Testis (tissue), 3 donors: ENCODE measurements around the gene TOM1L2. TPM values are rescaled to one million over a fixed set of nuclear protein-coding genes. Genes with fewer than 3 reads are reported as not detected.
"Not testable (repeated sequence)": the region's sequence is repeated elsewhere in the genome, so short reads cannot be mapped to it uniquely, and the experiment has no call there.

Source experiments
- DNase-seq: peaks from one replicate; pipeline ENCODE4 v3.0.0-alpha.2; 2019
- H3K27ac ChIP-seq, 2 donors: fragments of 200-600 bp; sonication (generic); one replicate each; pipeline ENCODE4 v1.5.1; 2019
- H3K27me3 ChIP-seq: fragments of 200-600 bp; sonication (generic); one replicate; pipeline ENCODE4 v1.5.1; 2019
- H3K36me3 ChIP-seq: fragments of 200-600 bp; sonication (generic); one replicate; pipeline ENCODE4 v1.5.1; 2017; ENCODE audit warnings: low read depth; ENCODE audit errors: missing control alignments
- H3K4me1 ChIP-seq: fragments of 200-600 bp; sonication (generic); one replicate; pipeline ENCODE4 v1.5.1; 2019
- H3K4me3 ChIP-seq, 2 donors: fragments of 200-600 bp; sonication (generic); one replicate each; pipeline ENCODE4 v1.5.1; 2017 to 2019
- H3K9me3 ChIP-seq: fragments of 200-600 bp; sonication (generic); one replicate; pipeline ENCODE4 v1.5.1; 2017
- POLR2A ChIP-seq: fragments of 450-650 bp; IDR thresholded peaks from one replicate; pipeline ENCODE4 v1.6.1; 2017; ENCODE audit warnings: antibody characterized with exemption, mild to moderate bottlenecking, moderate library complexity
- WGBS, 2 donors: methylation state at CpG; one replicate each; pipeline ENCODE4 v1.1.5; 2018; 5-methylcytosine and 5-hydroxymethylcytosine counted together
- intact Hi-C: fragments of 100-400 bp; cut with DNase I; formaldehyde crosslinking; loops from one replicate; pipeline ENCODE4 v1.15.1; 2023; ENCODE audit warnings: low total_unique reads
- polyA plus RNA-seq: library from polyadenylated mRNA; stranded (reverse); fragments of 350-450 nt; fragmentation: Illumina TruSeq; extraction: RNeasy Lipid Tissue Mini Kit (QIAGEN cat#74804); gene quantifications from one replicate; pipeline ENCODE4 v1.2.3, GENCODE V29; 2014; ENCODE audit warnings: low read depth, low replicate concordance; ENCODE audit not compliant: insufficient read depth
- total RNA-seq, 2 donors: library from RNA; depleted of rRNA; stranded (reverse); fragments of >200 nt; gene quantifications; one replicate each; pipeline ENCODE4 v1.2.3, GENCODE V29; 2016
- TF ChIP-seq, protein P1 (sequence below), 3 experiments: fragments of 450-650 bp in 2 of 3; fragments of 200-600 bp in 1 of 3; sonication (generic) in 1 of 3; IDR thresholded peaks; one replicate each; pipeline ENCODE4 v1.5.1; 2016 to 2019; ENCODE audit warnings: antibody characterized with exemption in 3 of 3, mild to moderate bottlenecking in 2 of 3, moderate library complexity in 1 of 3

TOM1L2 gene
- total and polyA plus RNA-seq, 3 donors from 2014 or later: 92.4 to 221 (median 218) TPM

DNA sequence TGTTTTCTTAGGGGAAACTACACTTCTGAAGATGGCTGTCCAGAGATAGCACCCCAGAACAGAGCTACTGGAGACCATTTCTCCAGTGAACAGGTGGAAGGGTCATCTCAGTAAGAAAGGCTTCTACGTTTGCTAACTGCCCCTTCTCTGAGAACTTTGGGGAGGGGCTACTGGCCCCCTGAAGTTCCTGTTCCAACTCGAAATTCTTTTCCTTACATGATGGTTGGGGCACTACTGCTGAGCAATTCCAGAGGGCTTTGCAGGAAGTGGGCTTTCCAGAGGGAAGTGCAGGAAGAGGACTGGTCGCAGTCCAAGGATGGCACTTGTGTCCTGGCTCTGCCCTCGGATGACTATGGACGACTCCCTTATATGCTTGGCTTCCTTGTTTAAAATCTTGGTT is 31.2 kb downstream of the TOM1L2 start:
- DNase-seq: no peak
- H3K36me3 ChIP-seq: no peaks in the 10 kb centered on the region
- peak overlapping the region; percentile 76 to 79 for H3K27ac ChIP-seq
- H3K9me3 ChIP-seq: no peaks in the 10 kb centered on the region
- peaks cover 81% of the 10 kb centered on the region for H3K4me1 ChIP-seq
- no peak overlapping the region for H3K4me3 ChIP-seq
- intact Hi-C loops: no loop called here
- WGBS, 2 donors: 40 to 47% methylated on average over 5 of the region's 5 CpGs
- H3K27me3 ChIP-seq: no peaks in the 10 kb centered on the region
- TF ChIP-seq POLR2A: no peak
- TF ChIP-seq, protein P1, sequence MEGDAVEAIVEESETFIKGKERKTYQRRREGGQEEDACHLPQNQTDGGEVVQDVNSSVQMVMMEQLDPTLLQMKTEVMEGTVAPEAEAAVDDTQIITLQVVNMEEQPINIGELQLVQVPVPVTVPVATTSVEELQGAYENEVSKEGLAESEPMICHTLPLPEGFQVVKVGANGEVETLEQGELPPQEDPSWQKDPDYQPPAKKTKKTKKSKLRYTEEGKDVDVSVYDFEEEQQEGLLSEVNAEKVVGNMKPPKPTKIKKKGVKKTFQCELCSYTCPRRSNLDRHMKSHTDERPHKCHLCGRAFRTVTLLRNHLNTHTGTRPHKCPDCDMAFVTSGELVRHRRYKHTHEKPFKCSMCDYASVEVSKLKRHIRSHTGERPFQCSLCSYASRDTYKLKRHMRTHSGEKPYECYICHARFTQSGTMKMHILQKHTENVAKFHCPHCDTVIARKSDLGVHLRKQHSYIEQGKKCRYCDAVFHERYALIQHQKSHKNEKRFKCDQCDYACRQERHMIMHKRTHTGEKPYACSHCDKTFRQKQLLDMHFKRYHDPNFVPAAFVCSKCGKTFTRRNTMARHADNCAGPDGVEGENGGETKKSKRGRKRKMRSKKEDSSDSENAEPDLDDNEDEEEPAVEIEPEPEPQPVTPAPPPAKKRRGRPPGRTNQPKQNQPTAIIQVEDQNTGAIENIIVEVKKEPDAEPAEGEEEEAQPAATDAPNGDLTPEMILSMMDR (IDR thresholded peaks at IDR 0.05): no peak

DNA sequence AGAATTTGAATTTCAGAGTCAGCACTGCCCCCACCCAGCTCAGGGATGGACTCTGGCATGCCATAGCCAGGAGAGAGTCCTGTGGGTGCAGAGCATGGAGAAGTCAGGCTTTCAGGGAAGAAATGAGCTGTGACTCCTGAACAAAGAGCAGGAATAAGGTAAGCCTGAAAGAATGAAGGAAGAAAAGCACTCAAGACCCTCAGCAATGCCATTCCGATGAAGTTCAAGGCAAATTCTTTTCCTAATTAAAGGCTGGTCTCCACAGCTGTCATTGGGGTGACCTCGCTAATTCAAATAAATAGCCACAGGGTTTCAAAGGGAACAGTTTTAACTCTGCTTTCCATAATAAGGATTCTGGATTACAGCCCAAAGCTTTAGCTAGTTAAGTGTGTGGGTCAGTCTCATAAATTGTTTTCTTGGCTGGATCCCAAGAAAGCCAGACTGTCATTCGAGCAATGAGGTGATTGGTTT is 31.7 kb downstream of the TOM1L2 start:
- H3K9me3 ChIP-seq: no peaks in the 10 kb centered on the region
- TF ChIP-seq POLR2A: no peak
- TF ChIP-seq, protein P1 (IDR thresholded peaks at IDR 0.05): no peak
- no peaks in the 10 kb centered on the region for H3K36me3 ChIP-seq
- H3K27ac ChIP-seq: peak overlapping the region in 1 of 2 donors; percentile 76
- H3K27me3 ChIP-seq: no peaks in the 10 kb centered on the region
- DNase-seq: no peak
- intact Hi-C loops: no loop called here
- WGBS, 2 donors: 39 to 53% methylated on average over 3 of the region's 3 CpGs
- no peak overlapping the region for H3K4me3 ChIP-seq
- peaks cover 85% of the 10 kb centered on the region for H3K4me1 ChIP-seq

GRCh38 chr17:17939941-17940340 is 32.3 kb downstream of the TOM1L2 start:
- intact Hi-C loops, H3K36me3 ChIP-seq, H3K4me3 ChIP-seq, H3K27me3 ChIP-seq, H3K9me3 ChIP-seq, DNase-seq: not testable (repeated sequence)
- peaks cover 90% of the 10 kb centered on the region for H3K4me1 ChIP-seq
- peak overlapping the region in 1 of 2 donors; percentile 76 for H3K27ac ChIP-seq
- WGBS, 2 donors: 74 to 85% methylated on average over 7 of the region's 7 CpGs

DNA sequence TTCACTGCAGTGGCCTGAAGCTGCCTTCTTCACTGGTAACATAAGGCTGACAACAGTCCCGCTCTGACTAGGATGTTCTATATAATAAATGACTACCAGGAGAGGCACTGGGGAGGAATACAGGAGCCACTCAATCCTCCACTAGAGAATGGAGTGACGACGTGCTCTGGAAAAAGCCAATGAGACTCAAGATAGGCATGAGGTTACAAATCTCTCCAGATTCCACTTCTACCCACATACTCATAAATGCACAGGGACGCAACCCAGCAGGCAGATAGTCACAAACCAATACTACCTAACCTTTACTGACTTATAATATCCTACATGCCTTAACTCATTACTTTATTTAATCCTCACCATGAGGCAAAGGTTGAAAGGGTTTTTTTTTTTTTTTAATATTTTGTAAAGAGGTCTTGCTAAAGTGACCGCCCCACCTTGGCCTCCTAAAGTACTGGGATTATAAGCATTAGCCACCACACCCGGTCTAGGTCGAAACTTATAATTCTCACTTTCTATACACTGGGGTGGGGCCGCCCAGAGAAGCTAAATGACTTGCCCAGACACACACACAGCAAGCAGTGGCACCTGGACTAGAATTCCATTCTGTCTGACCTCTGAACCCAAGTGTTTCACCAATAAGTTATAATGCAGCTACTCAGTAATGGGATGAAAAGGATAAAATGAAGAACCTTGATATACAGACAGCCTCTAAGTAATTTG is 33.7 kb downstream of the TOM1L2 start:
- intact Hi-C loops: no loop called here
- DNase-seq: no peak
- Histone ChIP-seq H3K36me3 (no peaks in the 10 kb centered on the region), H3K27me3 (no peaks in the 10 kb centered on the region), H3K9me3 (no peaks in the 10 kb centered on the region), H3K4me1 (peaks cover 81% of the 10 kb centered on the region), H3K4me3 (no peak overlapping the region), H3K27ac (peak overlapping the region; percentile 12 to 76)
- TF ChIP-seq, protein P1 (IDR thresholded peaks at IDR 0.05): no peak
- no peak for TF ChIP-seq POLR2A
- 91 to 96% methylated on average over 8 of the region's 8 CpGs for WGBS, 2 donors

GRCh38 chr17:17937958-17938357 is 34.2 kb downstream of the TOM1L2 start:
- no peak overlapping the region for H3K4me3 ChIP-seq
- H3K27me3 ChIP-seq: no peaks in the 10 kb centered on the region
- peak overlapping the region; percentile 12 to 26 for H3K27ac ChIP-seq
- intact Hi-C loops: no loop called here
- no peak for DNase-seq
- no peaks in the 10 kb centered on the region for H3K9me3 ChIP-seq
- peaks cover 76% of the 10 kb centered on the region for H3K4me1 ChIP-seq
- TF ChIP-seq POLR2A: no peak
- TF ChIP-seq, protein P1 (IDR thresholded peaks at IDR 0.05): no peak
- 67 to 81% methylated on average over 5 of the region's 5 CpGs for WGBS, 2 donors
- H3K36me3 ChIP-seq: no peaks in the 10 kb centered on the region
